WTC11 (cell line): ENCODE measurements around the gene BCAS1.

Experiments
- CTCF ChIP-seq: fragments of 200-600 bp; IDR thresholded peaks from 2 replicates; pipeline ENCODE4 v1.8.0; 2022; ENCODE audit warnings: antibody characterized with exemption
- NFYB ChIP-seq: sonication (generic); formaldehyde crosslinking; conservative IDR thresholded peaks from 2 replicates; pipeline ENCODE4 v1.8.0; 2022; ENCODE audit warnings: low read depth, missing genetic modification reagents
- SP1 ChIP-seq: sonication (generic); formaldehyde crosslinking; conservative IDR thresholded peaks from 2 replicates; pipeline ENCODE4 v1.8.1; 2022; ENCODE audit warnings: missing genetic modification reagents

DNA sequence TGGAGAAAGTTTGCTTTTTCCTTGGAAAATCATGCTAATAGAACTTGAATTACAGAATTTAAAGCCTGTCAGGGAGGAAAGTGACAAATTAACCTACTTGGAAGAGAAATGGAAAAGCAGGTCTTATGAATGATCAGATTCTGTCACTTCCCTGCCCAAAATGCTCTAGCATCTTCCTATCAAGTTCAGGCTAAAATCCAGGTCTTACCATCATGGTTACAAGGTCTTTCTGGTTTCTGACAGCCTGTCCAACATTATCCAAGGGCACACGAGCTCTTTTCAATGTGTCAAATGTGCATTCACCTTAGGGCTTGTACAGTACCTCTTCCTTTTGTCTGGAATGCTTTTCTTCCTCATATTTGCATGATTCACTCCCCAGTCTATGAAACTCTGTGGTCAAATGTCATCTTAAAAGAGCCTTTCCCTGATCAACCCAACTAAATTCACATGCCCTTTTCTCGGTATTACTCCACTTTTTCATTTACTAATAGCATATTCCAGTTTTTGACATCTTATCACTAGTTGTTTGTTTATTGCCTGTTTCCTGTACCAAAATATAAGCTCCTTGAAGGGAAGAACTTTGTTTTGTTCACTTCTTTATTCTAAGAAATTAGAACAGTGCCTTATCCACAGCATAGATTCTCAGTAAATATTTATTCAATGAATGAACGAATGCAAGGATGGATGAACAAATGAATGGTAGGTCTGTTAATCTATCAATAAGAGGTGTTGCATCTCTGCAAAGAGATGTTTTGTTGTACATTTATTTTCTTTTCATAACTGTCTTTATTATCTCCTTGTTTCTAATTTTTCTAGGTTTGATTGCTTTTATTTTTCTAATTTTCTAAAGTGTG is 139.5 kb downstream of the BCAS1 start:
- no peak for TF ChIP-seq NFYB (CRISPR knock-in tag)
- no peak for TF ChIP-seq CTCF
- no peak for TF ChIP-seq SP1 (CRISPR knock-in tag)
